OCI-LY3 (cell line): ENCODE results near the gene CDRT15.

Experiments
- EZH2phosphoT487 ChIP-seq: fragments of 200-600 bp; shearing (Covaris generic); IDR thresholded peaks from 2 replicates; pipeline ENCODE4 v1.6.1; 2018; ENCODE audit warnings: antibody characterized with exemption, mixed run types, low read depth
- TF ChIP-seq, protein P1 (sequence below): fragments of 200-600, 300-600 bp; sonication (generic); IDR thresholded peaks from 2 replicates; pipeline ENCODE4 v1.5.1; 2014; ENCODE audit warnings: antibody characterized with exemption, low read length, low read depth

DNA sequence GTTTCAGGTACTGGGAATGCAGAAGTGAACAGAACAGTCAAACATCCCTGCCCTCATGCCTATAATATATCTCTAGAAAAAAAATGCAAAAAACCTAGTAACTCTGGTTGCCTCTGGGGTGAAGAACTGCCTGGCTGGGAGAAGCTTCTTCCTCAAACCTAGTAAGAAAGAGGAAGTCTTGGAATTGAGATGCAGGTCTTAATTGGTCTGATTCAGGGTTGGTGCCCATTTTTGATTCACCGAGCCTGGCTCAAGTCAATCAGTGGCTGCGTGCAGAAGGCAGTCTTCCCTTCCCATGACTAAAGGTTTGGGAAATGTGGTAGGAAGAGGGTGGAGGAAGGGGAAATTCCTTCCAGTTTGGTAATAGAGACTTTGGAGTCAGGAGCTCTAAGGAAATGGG, 22.4 kb downstream of the CDRT15 start:
- TF ChIP-seq, protein P1, sequence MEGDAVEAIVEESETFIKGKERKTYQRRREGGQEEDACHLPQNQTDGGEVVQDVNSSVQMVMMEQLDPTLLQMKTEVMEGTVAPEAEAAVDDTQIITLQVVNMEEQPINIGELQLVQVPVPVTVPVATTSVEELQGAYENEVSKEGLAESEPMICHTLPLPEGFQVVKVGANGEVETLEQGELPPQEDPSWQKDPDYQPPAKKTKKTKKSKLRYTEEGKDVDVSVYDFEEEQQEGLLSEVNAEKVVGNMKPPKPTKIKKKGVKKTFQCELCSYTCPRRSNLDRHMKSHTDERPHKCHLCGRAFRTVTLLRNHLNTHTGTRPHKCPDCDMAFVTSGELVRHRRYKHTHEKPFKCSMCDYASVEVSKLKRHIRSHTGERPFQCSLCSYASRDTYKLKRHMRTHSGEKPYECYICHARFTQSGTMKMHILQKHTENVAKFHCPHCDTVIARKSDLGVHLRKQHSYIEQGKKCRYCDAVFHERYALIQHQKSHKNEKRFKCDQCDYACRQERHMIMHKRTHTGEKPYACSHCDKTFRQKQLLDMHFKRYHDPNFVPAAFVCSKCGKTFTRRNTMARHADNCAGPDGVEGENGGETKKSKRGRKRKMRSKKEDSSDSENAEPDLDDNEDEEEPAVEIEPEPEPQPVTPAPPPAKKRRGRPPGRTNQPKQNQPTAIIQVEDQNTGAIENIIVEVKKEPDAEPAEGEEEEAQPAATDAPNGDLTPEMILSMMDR, result no peak
- TF ChIP-seq EZH2phosphoT487, result no peak
